Suprapubic skin (tissue), 4 donors: ENCODE measurements around the gene RTP3. TPM values are rescaled to one million over a fixed set of nuclear protein-coding genes. Genes with fewer than 3 reads are reported as not detected.

Source experiments
- DNase-seq, 2 donors: peaks; one replicate each; pipeline ENCODE4 v3.0.0-alpha.2; 2019; ENCODE audit warnings: low spot score in 2 of 2
- H3K27ac ChIP-seq: fragments of 200-600 bp; sonication (generic); one replicate; pipeline ENCODE4 v1.5.1; 2019
- H3K27me3 ChIP-seq: fragments of 200-600 bp; sonication (generic); one replicate; pipeline ENCODE4 v1.5.1; 2019
- H3K36me3 ChIP-seq: fragments of 200-600 bp; sonication (generic); one replicate; pipeline ENCODE4 v1.5.1; 2019
- H3K4me1 ChIP-seq: fragments of 200-600 bp; sonication (generic); one replicate; pipeline ENCODE4 v1.5.1; 2019
- H3K4me3 ChIP-seq: fragments of 200-600 bp; sonication (generic); one replicate; pipeline ENCODE4 v1.5.1; 2019; ENCODE audit warnings: mild to moderate bottlenecking
- H3K9me3 ChIP-seq: fragments of 200-600 bp; sonication (generic); one replicate; pipeline ENCODE4 v1.5.1; 2019
- CTCF ChIP-seq, 2 donors: fragments of 200-600 bp in 1 of 2; fragments of 450-650 bp in 1 of 2; sonication (generic) in 1 of 2; IDR thresholded peaks; one replicate each; pipeline ENCODE4 v1.5.1; 2016 to 2019; ENCODE audit warnings: antibody characterized with exemption in 2 of 2, mild to moderate bottlenecking in 1 of 2, moderate library complexity in 1 of 2
- EP300 ChIP-seq: sonication (generic); formaldehyde crosslinking; IDR thresholded peaks from one replicate; pipeline ENCODE4 v1.6.1; 2017; ENCODE audit warnings: antibody characterized with exemption
- POLR2A ChIP-seq, 2 donors: fragments of 450-650 bp; IDR thresholded peaks; one replicate each; pipeline ENCODE4 v1.6.1; 2017; ENCODE audit warnings: antibody characterized with exemption in 2 of 2, mild to moderate bottlenecking in 2 of 2, moderate library complexity in 2 of 2
- POLR2AphosphoS5 ChIP-seq, 3 donors: sonication (generic); formaldehyde crosslinking; IDR thresholded peaks; one replicate each; pipeline ENCODE4 v1.6.1; 2017; ENCODE audit warnings: antibody characterized with exemption in 3 of 3
- WGBS: methylation state at CpG from one replicate; pipeline ENCODE4 v1.1.5; 2018; 5-methylcytosine and 5-hydroxymethylcytosine counted together
- total RNA-seq, 4 donors: library from RNA; depleted of rRNA; stranded (reverse); fragments of >200 nt; gene quantifications; one replicate each; pipeline ENCODE4 v1.1.0, GENCODE V29; 2016

The RTP3 gene
- total RNA-seq, 4 donors from 2014 or later, result not detected

- Histone ChIP-seq H3K27me3 (peaks cover 3% of the 10 kb centered on the region), H3K27ac (no peak overlapping the region), H3K4me3 (no peak overlapping the region), H3K36me3 (no peaks in the 10 kb centered on the region), H3K4me1 (peaks cover 1% of the 10 kb centered on the region), H3K9me3 (no peaks in the 10 kb centered on the region)
- WGBS, result 43% methylated on average over 3 of the region's 3 CpGs
- DNase-seq, result peak in 1 of 2 donors; percentile 28
- TF ChIP-seq EP300 (no peak), POLR2AphosphoS5 (IDR thresholded peaks at IDR 0.05) (no peak), CTCF (IDR thresholded peaks at IDR 0.05) (no peak), POLR2A (IDR thresholded peaks at IDR 0.05) (no peak)
Measured at GRCh38 chr3:46469680-46470357, 28.0 kb upstream of the RTP3 start.

- WGBS, result 90% methylated on average over 4 of the region's 4 CpGs
- peak in 1 of 2 donors; percentile 57 for DNase-seq
- no peak for TF ChIP-seq CTCF (IDR thresholded peaks at IDR 0.05)
- TF ChIP-seq POLR2AphosphoS5 (IDR thresholded peaks at IDR 0.05), result no peak
- TF ChIP-seq POLR2A (IDR thresholded peaks at IDR 0.05), result no peak
- no peak for TF ChIP-seq EP300
- no peaks in the 10 kb centered on the region for H3K36me3 ChIP-seq
- H3K27me3 ChIP-seq, result no peaks in the 10 kb centered on the region
- H3K27ac ChIP-seq, result no peak overlapping the region
- no peaks in the 10 kb centered on the region for H3K9me3 ChIP-seq
- H3K4me3 ChIP-seq, result no peak overlapping the region
- H3K4me1 ChIP-seq, result no peaks in the 10 kb centered on the region
Measured at GRCh38 chr3:46470831-46471230, 26.9 kb upstream of the RTP3 start.

GRCh38 chr3:46471371-46471914 is 26.3 kb upstream of the RTP3 start:
- H3K27me3 ChIP-seq, result no peaks in the 10 kb centered on the region
- no peaks in the 10 kb centered on the region for H3K36me3 ChIP-seq
- no peaks in the 10 kb centered on the region for H3K4me1 ChIP-seq
- TF ChIP-seq POLR2A (IDR thresholded peaks at IDR 0.05) (no peak), CTCF (IDR thresholded peaks at IDR 0.05) (no peak), POLR2AphosphoS5 (IDR thresholded peaks at IDR 0.05) (no peak), EP300 (no peak)
- no peaks in the 10 kb centered on the region for H3K9me3 ChIP-seq
- peak in 1 of 2 donors; percentile 56 for DNase-seq
- H3K4me3 ChIP-seq, result no peak overlapping the region
- H3K27ac ChIP-seq, result no peak overlapping the region
- 94% methylated on average over 5 of the region's 5 CpGs for WGBS

GRCh38 chr3:46472736-46473135 is 25.0 kb upstream of the RTP3 start:
- Histone ChIP-seq H3K27me3 (no peaks in the 10 kb centered on the region), H3K27ac (no peak overlapping the region), H3K36me3 (no peaks in the 10 kb centered on the region), H3K9me3 (no peaks in the 10 kb centered on the region), H3K4me1 (no peaks in the 10 kb centered on the region), H3K4me3 (no peak overlapping the region)
- WGBS, result 92% methylated on average over 2 of the region's 2 CpGs
- no peak for TF ChIP-seq EP300
- TF ChIP-seq POLR2A (IDR thresholded peaks at IDR 0.05), result no peak
- TF ChIP-seq POLR2AphosphoS5 (IDR thresholded peaks at IDR 0.05), result no peak
- no peak for TF ChIP-seq CTCF (IDR thresholded peaks at IDR 0.05)
- DNase-seq, result peak in 1 of 2 donors; percentile 59

- TF ChIP-seq POLR2AphosphoS5 (IDR thresholded peaks at IDR 0.05), result no peak
- TF ChIP-seq POLR2A (IDR thresholded peaks at IDR 0.05), result no peak
- TF ChIP-seq EP300, result no peak
- no peak for TF ChIP-seq CTCF (IDR thresholded peaks at IDR 0.05)
- 82% methylated on average over 4 of the region's 4 CpGs for WGBS
- Histone ChIP-seq H3K27me3 (peaks cover 3% of the 10 kb centered on the region), H3K27ac (no peak overlapping the region), H3K36me3 (no peaks in the 10 kb centered on the region), H3K4me3 (no peak overlapping the region), H3K4me1 (no peaks in the 10 kb centered on the region), H3K9me3 (no peaks in the 10 kb centered on the region)
- peak in 1 of 2 donors; percentile 21 for DNase-seq
Measured at GRCh38 chr3:46477145-46477544, 20.6 kb upstream of the RTP3 start.
